ENCODE measurements around the gene PLAGL2. TPM values are rescaled to one million over a fixed set of nuclear protein-coding genes. Genes with fewer than 3 reads are reported as not detected.

PLAGL2 gene, protein sequence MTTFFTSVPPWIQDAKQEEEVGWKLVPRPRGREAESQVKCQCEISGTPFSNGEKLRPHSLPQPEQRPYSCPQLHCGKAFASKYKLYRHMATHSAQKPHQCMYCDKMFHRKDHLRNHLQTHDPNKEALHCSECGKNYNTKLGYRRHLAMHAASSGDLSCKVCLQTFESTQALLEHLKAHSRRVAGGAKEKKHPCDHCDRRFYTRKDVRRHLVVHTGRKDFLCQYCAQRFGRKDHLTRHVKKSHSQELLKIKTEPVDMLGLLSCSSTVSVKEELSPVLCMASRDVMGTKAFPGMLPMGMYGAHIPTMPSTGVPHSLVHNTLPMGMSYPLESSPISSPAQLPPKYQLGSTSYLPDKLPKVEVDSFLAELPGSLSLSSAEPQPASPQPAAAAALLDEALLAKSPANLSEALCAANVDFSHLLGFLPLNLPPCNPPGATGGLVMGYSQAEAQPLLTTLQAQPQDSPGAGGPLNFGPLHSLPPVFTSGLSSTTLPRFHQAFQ
- 10 to 100 TPM; 11.2 to 17.4 TPM for total RNA-seq

DNA sequence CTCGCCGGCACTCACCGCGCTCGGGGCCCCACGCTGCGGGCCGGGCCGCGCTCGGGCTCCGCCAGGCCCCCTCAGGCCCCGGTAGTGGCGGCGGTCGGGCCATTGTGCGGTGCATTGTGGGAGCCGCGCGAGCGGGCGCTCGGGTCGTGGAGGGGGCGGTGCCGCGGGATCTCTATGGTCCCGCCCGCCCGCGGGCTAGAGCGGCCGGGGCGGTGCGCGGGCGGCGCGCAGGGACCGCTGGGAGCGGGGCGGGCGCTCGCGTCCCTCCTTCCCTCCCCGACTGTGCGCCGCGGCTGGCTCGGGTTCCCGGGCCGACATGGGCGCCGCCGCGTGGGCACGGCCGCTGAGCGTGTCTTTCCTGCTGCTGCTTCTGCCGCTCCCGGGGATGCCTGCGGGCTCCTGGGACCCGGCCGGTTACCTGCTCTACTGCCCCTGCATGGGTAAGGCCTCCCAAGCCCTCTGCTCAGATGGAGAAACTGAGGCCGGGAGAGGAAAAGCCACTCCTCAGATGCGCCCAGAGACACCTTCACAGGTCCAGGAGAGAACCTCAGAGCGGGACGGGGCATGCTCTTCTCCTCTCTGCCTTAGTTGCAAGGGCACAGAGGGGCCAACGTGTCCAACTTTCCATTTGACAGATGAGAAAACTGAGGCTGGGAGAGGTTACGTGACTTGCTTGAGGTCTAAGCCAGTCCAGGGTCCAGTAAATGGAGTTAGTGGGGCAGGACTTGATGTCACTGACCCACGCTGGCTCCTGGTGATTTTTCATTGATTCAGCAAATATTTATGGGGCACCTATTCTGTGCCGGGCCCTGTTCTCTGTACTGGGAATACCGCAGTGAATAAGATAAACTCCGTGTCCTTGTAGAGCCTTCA, at the start of gene PLAGL2, which contains the start of gene POFUT1:
Gene PLAGL2 (minus strand): TSS at position 118 of the 873 bp plus-strand sequence. CDS start 5,565 bp downstream, outside the sequence.
Gene POFUT1 (plus strand): TSS at position 255 of the 873 bp plus-strand sequence. CDS start 62 bp downstream, at position 317.
- Histone ChIP-seq H3K4me3 (peak within 1 kb of the TSS; percentile 96 to 99), H3K4me1 (replicated peaks) (peaks cover 30% of the 10 kb centered on the region), H3K27ac (peak within 1 kb of the TSS; percentile 94 to 97), H3K27me3 (replicated peaks; ENCODE audit: insufficient read depth) (no peaks in the 10 kb centered on the region), H3K9me3 (no peaks in the 10 kb centered on the region), H3K36me3 (no peaks in the 10 kb centered on the region)
- intact Hi-C loops (cut with DNase I), result loop anchor here (10.0 kb wide), 2 partner anchors 103 to 277 kb away; partner anchors contain the start of gene TM9SF4
- TF ChIP-seq CTCF (IDR thresholded peaks at IDR 0.05), result peak in 3 of 4 experiments; percentile 29 to 44 (median 36)
- peak; percentile 73 for TF ChIP-seq POLR2AphosphoS5 (IDR thresholded peaks at IDR 0.05)
- peak; percentile 88 for TF ChIP-seq POLR2A (IDR thresholded peaks at IDR 0.05)
- peak; percentile 88 for DNase-seq (ENCODE audit: low spot score)
- WGBS, result under 1% methylated on average over 65 of the region's 74 CpGs

DNA sequence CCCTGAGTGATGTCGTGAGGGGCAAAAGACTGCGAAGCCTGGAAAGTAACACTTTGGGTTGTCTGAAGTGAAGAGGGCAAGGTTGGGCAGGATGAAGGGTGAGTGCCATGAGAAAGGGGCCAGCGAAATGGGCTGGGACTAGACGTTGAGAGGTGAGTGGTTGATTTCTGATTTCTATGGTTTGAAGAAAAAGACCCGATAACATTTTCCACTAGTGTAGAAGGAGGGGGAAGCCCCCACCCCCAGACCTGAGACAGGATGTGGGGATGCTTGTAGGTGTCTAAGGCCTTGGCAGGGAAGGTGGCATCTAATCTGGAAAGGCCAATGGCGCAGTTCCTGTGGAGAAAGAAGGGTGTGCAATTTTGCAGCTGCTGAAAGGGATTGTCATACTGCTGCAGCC, 44.6 kb upstream of the PLAGL2 start:
- no peaks in the 10 kb centered on the region for H3K9me3 ChIP-seq
- TF ChIP-seq CTCF (IDR thresholded peaks at IDR 0.05), result no peak
- TF ChIP-seq POLR2A (IDR thresholded peaks at IDR 0.05), result no peak
- TF ChIP-seq POLR2AphosphoS5 (IDR thresholded peaks at IDR 0.05), result no peak
- DNase-seq (ENCODE audit: low spot score), result no peak
- no peaks in the 10 kb centered on the region for H3K4me1 ChIP-seq (replicated peaks)
- intact Hi-C loops (cut with DNase I), result no loop called here
- 91% methylated on average over 6 of the region's 6 CpGs for WGBS
- no peak overlapping the region for H3K4me3 ChIP-seq
- no peaks in the 10 kb centered on the region for H3K36me3 ChIP-seq
- H3K27me3 ChIP-seq (replicated peaks; ENCODE audit: insufficient read depth), result no peaks in the 10 kb centered on the region
- no peak overlapping the region for H3K27ac ChIP-seq

GRCh38 chr20:32251470-32251869, 43.9 kb upstream of the PLAGL2 start:
- 72% methylated on average over 3 of the region's 3 CpGs for WGBS
- no peaks in the 10 kb centered on the region for H3K27me3 ChIP-seq (replicated peaks; ENCODE audit: insufficient read depth)
- no peaks in the 10 kb centered on the region for H3K9me3 ChIP-seq
- no peak overlapping the region for H3K27ac ChIP-seq
- TF ChIP-seq POLR2A (IDR thresholded peaks at IDR 0.05) (no peak), CTCF (IDR thresholded peaks at IDR 0.05) (no peak), POLR2AphosphoS5 (IDR thresholded peaks at IDR 0.05) (no peak)
- DNase-seq (ENCODE audit: low spot score), result no peak
- no peaks in the 10 kb centered on the region for H3K4me1 ChIP-seq (replicated peaks)
- H3K36me3 ChIP-seq, result no peaks in the 10 kb centered on the region
- intact Hi-C loops (cut with DNase I), result no loop called here
- H3K4me3 ChIP-seq, result no peak overlapping the region

DNA sequence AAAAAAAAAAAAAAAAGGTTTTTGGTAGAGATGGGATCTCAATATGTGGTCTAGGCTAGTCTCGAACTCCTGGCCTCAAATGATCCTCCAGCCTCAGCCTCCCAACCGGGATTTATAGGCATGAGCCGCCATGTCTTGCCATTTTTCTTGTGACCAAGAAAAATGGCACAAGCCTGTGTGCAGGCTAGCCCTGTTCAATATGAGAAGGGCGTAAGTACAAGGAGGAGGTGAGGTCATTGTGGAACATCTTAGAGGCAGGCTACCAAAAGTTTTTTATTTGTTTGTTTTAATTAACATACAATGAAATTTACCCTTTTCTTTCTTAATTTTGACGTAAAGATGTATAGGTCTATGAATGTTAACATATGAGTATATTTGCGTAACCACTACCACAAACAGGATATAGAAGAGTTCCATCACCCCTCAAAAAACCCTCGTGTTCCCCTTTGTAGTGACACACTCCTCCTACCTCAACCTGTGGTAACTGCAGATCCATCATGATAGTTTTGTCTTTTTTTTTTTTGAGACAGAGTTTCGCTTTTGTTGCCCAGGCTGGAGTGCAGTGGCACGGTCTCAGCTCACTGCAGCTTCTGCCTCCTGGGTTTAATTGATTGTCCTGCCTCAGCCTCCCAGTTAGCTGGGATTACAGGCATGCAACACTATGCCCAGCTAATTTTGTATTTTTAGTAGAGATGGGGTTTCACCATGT, 41.6 kb upstream of the PLAGL2 start:
- Histone ChIP-seq H3K36me3 (no peaks in the 10 kb centered on the region), H3K9me3 (no peaks in the 10 kb centered on the region), H3K4me1 (replicated peaks) (no peaks in the 10 kb centered on the region), H3K27me3 (replicated peaks; ENCODE audit: insufficient read depth) (no peaks in the 10 kb centered on the region), H3K27ac (no peak overlapping the region), H3K4me3 (no peak overlapping the region)
- 81% methylated on average over 9 of the region's 9 CpGs for WGBS
- DNase-seq (ENCODE audit: low spot score), result no peak
- TF ChIP-seq CTCF (IDR thresholded peaks at IDR 0.05) (no peak), POLR2AphosphoS5 (IDR thresholded peaks at IDR 0.05) (no peak)
- intact Hi-C loops (cut with DNase I), result no loop called here

Data from prostate gland (tissue), 2 donors.